AG04450 (cell line): ENCODE data around the gene IGSF22. TPM values are rescaled to one million over a fixed set of nuclear protein-coding genes. Genes with fewer than 3 reads are reported as not detected.

Source experiments
- CTCF ChIA-PET: fragments of 300-600, 350-600 bp; formaldehyde crosslinking; extraction: SDS; loops from one replicate; lab custom pipeline; 2022; ENCODE audit warnings: antibody characterized with exemption, inconsistent platforms; lab: Charles Lee
- POLR2A ChIA-PET: fragments of 350-600 bp; formaldehyde crosslinking; extraction: SDS; loops from one replicate; lab custom pipeline; 2021; ENCODE audit warnings: antibody characterized with exemption, inconsistent platforms; lab: Yijun Ruan, JAX
- DNase-seq: peaks from one replicate; pipeline ENCODE4 v3.0.0-alpha.2; 2011; ENCODE audit warnings: low read depth, low spot score
- H3K27ac ChIP-seq: one replicate; pipeline ENCODE4 v1.5.1; 2012; ENCODE audit warnings: low read depth, low read length, control low read depth
- H3K27me3 ChIP-seq: one replicate; pipeline ENCODE4 v1.6.0; 2012; ENCODE audit warnings: low read length; ENCODE audit not compliant: control insufficient read depth, insufficient read depth
- H3K4me3 ChIP-seq: 2 replicates; pipeline ENCODE4 v1.5.1; 2011; ENCODE audit warnings: mild to moderate bottlenecking, low read depth, low read length, control low read depth
- H3K9me3 ChIP-seq: 2 replicates; pipeline ENCODE4 v1.5.1; 2012; ENCODE audit warnings: low read length; ENCODE audit not compliant: control insufficient read depth, insufficient read depth
- polyA plus RNA-seq: library from polyadenylated mRNA; depleted of rRNA; stranded (reverse); fragments of >200 nt; gene quantifications from 2 replicates; pipeline ENCODE4 v1.2.3, GENCODE V29; 2011
- TF ChIP-seq, protein P1 (sequence below): IDR thresholded peaks from 2 replicates; pipeline ENCODE4 v1.5.1; 2011; ENCODE audit warnings: low read depth, low read length, control low read depth, inconsistent platforms

The IGSF22 gene
- polyA plus RNA-seq, 1 experiment: not detected

- H3K4me3 ChIP-seq: no peak overlapping the region
- DNase-seq: no peak
- no peaks in the 10 kb centered on the region for H3K27me3 ChIP-seq
- H3K27ac ChIP-seq: no peak overlapping the region
- TF ChIP-seq, protein P1, sequence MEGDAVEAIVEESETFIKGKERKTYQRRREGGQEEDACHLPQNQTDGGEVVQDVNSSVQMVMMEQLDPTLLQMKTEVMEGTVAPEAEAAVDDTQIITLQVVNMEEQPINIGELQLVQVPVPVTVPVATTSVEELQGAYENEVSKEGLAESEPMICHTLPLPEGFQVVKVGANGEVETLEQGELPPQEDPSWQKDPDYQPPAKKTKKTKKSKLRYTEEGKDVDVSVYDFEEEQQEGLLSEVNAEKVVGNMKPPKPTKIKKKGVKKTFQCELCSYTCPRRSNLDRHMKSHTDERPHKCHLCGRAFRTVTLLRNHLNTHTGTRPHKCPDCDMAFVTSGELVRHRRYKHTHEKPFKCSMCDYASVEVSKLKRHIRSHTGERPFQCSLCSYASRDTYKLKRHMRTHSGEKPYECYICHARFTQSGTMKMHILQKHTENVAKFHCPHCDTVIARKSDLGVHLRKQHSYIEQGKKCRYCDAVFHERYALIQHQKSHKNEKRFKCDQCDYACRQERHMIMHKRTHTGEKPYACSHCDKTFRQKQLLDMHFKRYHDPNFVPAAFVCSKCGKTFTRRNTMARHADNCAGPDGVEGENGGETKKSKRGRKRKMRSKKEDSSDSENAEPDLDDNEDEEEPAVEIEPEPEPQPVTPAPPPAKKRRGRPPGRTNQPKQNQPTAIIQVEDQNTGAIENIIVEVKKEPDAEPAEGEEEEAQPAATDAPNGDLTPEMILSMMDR: no peak
- ChIA-PET CTCF (interaction anchor here (3.2 kb wide), 1 partner anchor 19 kb away, joined by 18 read pairs; no protein-coding TSS in a partner anchor), POLR2A (no interaction called here)
- H3K9me3 ChIP-seq: no peaks in the 10 kb centered on the region
Measured at GRCh38 chr11:18750944-18751343, 25.0 kb upstream of the IGSF22 start.

DNA sequence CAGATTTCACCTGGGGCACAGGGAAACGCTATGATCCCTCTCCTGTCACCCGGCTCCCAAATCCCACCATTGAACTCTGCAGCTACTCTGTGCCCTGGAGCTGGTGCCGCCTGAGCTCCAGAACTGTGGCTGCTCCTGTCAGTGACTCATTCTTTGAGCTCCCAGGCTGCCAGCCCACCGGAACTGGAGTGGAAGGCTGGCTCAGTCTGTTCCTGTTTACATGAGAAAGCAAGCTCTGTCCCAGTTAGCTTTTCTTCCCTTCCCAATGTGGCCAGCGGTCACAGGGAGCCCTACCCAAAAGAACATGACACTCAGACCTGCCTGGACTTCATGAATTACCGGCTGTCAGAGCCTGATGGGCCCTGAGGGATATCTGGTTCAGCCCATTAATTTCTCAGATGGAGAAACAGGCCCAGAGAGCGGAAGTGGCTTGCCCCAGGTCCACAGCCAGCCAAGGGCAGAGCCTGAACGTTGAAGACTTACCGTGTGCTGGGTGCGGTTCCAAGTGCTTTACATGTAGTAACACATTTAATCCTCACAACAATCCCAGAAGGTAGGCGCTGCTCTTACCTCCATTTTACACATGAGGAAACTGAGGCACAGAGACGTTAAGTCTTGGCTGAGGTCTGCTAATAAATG lies 23.8 kb upstream of the IGSF22 start:
- peak; percentile 29 for DNase-seq
- POLR2A ChIA-PET: interaction anchor here (0.6 to 0.9 kb wide), 2 partner anchors 8 to 146 kb away, joined by 3 to 5 read pairs; no protein-coding TSS in a partner anchor

DNA sequence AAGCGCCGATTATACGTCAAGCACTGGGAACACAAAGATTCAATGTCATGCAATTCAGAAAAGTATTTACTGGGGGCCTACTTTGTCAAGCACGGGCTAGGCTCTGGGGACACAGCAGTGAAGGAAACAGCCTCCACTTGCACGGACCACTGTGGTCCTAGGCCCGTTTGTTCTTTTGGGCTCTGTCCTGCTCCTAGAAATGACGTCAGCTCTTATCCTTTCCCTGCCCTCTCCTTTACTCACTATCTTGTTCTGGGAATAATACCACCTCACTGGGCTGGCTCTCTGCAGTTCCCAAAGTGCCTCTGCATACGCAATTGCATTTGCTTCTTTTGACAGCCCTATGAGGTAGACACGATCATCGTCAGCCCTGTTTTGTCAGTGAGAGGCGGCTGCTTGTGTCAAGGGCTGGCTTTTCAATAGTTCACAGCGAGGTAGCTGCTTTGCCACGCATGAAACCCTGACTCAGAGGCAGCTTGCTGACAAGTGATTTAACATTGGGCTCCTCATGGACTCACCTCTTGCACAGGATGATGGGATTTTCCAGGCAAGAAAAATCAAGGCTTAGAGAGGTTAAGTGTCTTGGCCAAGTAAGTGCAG lies 22.9 kb upstream of the IGSF22 start:
- TF ChIP-seq, protein P1: no peak
- POLR2A ChIA-PET: no interaction called here
- H3K27ac ChIP-seq: no peak overlapping the region
- H3K4me3 ChIP-seq: no peak overlapping the region
- no peaks in the 10 kb centered on the region for H3K27me3 ChIP-seq
- CTCF ChIA-PET: interaction anchor here (0.5 to 3.2 kb wide), 6 partner anchors 9 to 648 kb away, joined by 3 to 18 read pairs (median 6); partner anchors contain the start of gene IGSF22
- H3K9me3 ChIP-seq: no peaks in the 10 kb centered on the region
- no peak for DNase-seq

More for the DNA sequence above, 23.8 kb upstream of the IGSF22 start:
- Histone ChIP-seq H3K27me3 (no peaks in the 10 kb centered on the region), H3K4me3 (no peak overlapping the region), H3K9me3 (no peaks in the 10 kb centered on the region), H3K27ac (peak overlapping the region; percentile 57)
- CTCF ChIA-PET: interaction anchor here (1.0 to 3.2 kb wide), 6 partner anchors 8 to 27 kb away, joined by 3 to 18 read pairs (median 6); partner anchors contain the start of gene IGSF22
- TF ChIP-seq, protein P1: no peak

DNA sequence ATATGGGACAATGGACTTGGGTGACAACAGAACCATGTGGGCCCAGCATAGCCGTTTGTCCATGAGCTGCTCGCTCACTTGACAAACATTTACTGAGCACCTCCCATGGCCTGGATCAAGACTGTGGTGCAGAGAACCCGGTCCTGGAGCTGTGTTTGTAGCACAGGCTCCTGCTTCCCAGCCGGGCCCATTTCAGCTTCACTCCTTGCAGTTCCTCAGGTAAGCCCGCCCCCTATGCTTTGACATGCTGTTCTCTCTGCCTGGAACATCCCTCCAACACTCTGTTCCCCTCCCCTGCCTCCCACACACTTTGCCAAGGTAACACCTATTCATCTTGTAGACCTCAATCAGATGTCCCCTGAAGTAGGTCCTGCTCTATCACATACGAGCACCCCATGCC lies 19.3 kb upstream of the IGSF22 start:
- Histone ChIP-seq H3K4me3 (no peak overlapping the region), H3K9me3 (no peaks in the 10 kb centered on the region), H3K27ac (no peak overlapping the region), H3K27me3 (no peaks in the 10 kb centered on the region)
- TF ChIP-seq, protein P1: no peak
- ChIA-PET POLR2A (no interaction called here), CTCF (interaction anchor here (1.0 to 1.4 kb wide), 2 partner anchors 13 to 14 kb away, joined by 4 read pairs; no protein-coding TSS in a partner anchor)
- DNase-seq: no peak
